Endothelial cell of umbilical vein (primary cell): ENCODE measurements around the gene KDM4B.

Experiments used
- CTCF ChIP-seq, 2 donors: IDR thresholded peaks; 1 replicate in 1 of 2; 2 replicates in 1 of 2; pipeline ENCODE4 v1.5.1; 2011; ENCODE audit warnings: low read length in 2 of 2, mild to moderate bottlenecking in 2 of 2, moderate library complexity in 2 of 2, control low read depth in 1 of 2, inconsistent platforms in 1 of 2, low read depth in 1 of 2; ENCODE audit not compliant: insufficient read depth in 1 of 2; ENCODE audit errors: extremely low read depth in 1 of 2
- EZH2 ChIP-seq: IDR thresholded peaks from 2 replicates; pipeline ENCODE4 v1.6.1; 2012; ENCODE audit warnings: borderline replicate concordance, low read depth, mild to moderate bottlenecking, moderate library complexity, low read length, inconsistent platforms; ENCODE audit not compliant: severe bottlenecking
- JUN ChIP-seq: IDR thresholded peaks from 2 replicates; pipeline ENCODE4 v1.6.1; 2011; ENCODE audit warnings: borderline replicate concordance, low read depth; ENCODE audit not compliant: insufficient read length, insufficient read depth
- MAX ChIP-seq: IDR thresholded peaks from 2 replicates; pipeline ENCODE4 v1.6.1; 2011; ENCODE audit not compliant: insufficient read depth, insufficient read length
- POLR2A ChIP-seq: IDR thresholded peaks from 2 replicates; pipeline ENCODE4 v1.6.1; 2012; ENCODE audit warnings: low read depth, mild to moderate bottlenecking, control low read depth, low read length
- POLR2AphosphoS5 ChIP-seq: IDR thresholded peaks from 2 replicates; pipeline ENCODE4 v1.6.1; 2012; ENCODE audit warnings: low read depth, mild to moderate bottlenecking, control low read depth, low read length, moderate library complexity; ENCODE audit not compliant: insufficient read depth

- TF ChIP-seq CTCF (IDR thresholded peaks at IDR 0.05; ENCODE audit: extremely low read depth in 1 of 2, insufficient read depth in 1 of 2, low read depth in 1 of 2, low read length in 2 of 2) (no peak), POLR2A (no peak), MAX (no peak), POLR2AphosphoS5 (no peak), EZH2 (no peak), JUN (no peak)
Observed at GRCh38 chr19:4966591-4966990, 2.3 kb upstream of the KDM4B start.
